LoVo (cell line): ENCODE measurements around the gene LRRC32.

ENCODE experiments used
- DNase-seq: peaks from one replicate; pipeline ENCODE4 v3.0.0-alpha.2; 2016; ENCODE audit warnings: low spot score

The LRRC32 gene

GRCh38 chr11:76670485-76671236 lies at the start of gene LRRC32:
Gene LRRC32, minus strand, starts transcription at chr11:76670747. Its CDS starts 4,793 bp downstream, at chr11:76665954.
- no peak for DNase-seq

- no peak for DNase-seq
These were observed 49.1 kb upstream of the LRRC32 start for GRCh38 chr11:76719686-76720085.

- no peak for DNase-seq
These were observed 48.7 kb upstream of the LRRC32 start for GRCh38 chr11:76719281-76719680.

GRCh38 chr11:76717816-76718215 lies 47.3 kb upstream of the LRRC32 start:
- DNase-seq = no peak

GRCh38 chr11:76717369-76717768 lies 46.8 kb upstream of the LRRC32 start:
- DNase-seq = no peak

- no peak for DNase-seq
These were observed 45.7 kb upstream of the LRRC32 start for GRCh38 chr11:76716268-76716667.

GRCh38 chr11:76714493-76714892 lies 43.9 kb upstream of the LRRC32 start:
- DNase-seq = no peak

GRCh38 chr11:76713499-76713898 lies 43.0 kb upstream of the LRRC32 start:
- DNase-seq = no peak

GRCh38 chr11:76712125-76712524 lies 41.6 kb upstream of the LRRC32 start:
- no peak for DNase-seq

GRCh38 chr11:76709756-76710155 lies 39.2 kb upstream of the LRRC32 start:
- DNase-seq = no peak

- no peak for DNase-seq
These were observed 38.6 kb upstream of the LRRC32 start for GRCh38 chr11:76708972-76709660.

GRCh38 chr11:76707293-76707825 lies 36.8 kb upstream of the LRRC32 start:
- DNase-seq = no peak

- no peak for DNase-seq
These were observed 36.1 kb upstream of the LRRC32 start for GRCh38 chr11:76706667-76707066.

GRCh38 chr11:76705826-76706225 lies 35.3 kb upstream of the LRRC32 start:
- DNase-seq = no peak

GRCh38 chr11:76704171-76704948 lies 33.8 kb upstream of the LRRC32 start:
- DNase-seq = no peak

- DNase-seq = no peak
These were observed 33.2 kb upstream of the LRRC32 start for GRCh38 chr11:76703707-76704106.

GRCh38 chr11:76702336-76703128 lies 32.0 kb upstream of the LRRC32 start:
- DNase-seq = no peak

GRCh38 chr11:76701294-76702040 lies 30.9 kb upstream of the LRRC32 start:
- no peak for DNase-seq

GRCh38 chr11:76700177-76701100 lies 29.9 kb upstream of the LRRC32 start:
- no peak for DNase-seq
